Measurements from ENCODE around the gene DDX3X. TPM values are rescaled to one million over a fixed set of nuclear protein-coding genes. Genes with fewer than 3 reads are reported as not detected.

DDX3X gene
- total RNA-seq, 4 donors from 2014 or later: 208 to 295 (median 278) TPM

- no peaks in the 10 kb centered on the region for H3K27me3 ChIP-seq
Observed at GRCh38 chrX:41347186-41347585, 13.2 kb downstream of the DDX3X start.

DNA sequence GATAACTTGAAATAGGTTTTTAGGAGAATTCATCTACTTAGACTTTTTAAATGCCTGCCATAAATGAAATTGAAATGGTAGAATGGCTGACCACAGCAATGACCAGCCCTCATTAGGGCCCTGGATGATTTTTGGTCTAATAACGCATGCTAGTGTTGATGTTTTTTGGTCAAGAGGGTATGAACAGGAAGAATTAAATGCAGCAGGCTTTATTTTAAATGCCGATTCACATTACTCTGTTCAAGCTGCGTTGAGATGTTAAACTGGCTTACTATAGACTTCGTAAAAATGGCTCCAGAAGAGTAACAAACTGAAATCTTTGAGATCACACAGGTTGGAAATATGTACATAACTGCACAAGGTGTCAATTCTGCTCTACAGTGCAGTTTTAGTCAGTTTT lies 14.6 kb downstream of the DDX3X start:
- no peak for TF ChIP-seq POLR2A (IDR thresholded peaks at IDR 0.05)
- TF ChIP-seq, protein P1, sequence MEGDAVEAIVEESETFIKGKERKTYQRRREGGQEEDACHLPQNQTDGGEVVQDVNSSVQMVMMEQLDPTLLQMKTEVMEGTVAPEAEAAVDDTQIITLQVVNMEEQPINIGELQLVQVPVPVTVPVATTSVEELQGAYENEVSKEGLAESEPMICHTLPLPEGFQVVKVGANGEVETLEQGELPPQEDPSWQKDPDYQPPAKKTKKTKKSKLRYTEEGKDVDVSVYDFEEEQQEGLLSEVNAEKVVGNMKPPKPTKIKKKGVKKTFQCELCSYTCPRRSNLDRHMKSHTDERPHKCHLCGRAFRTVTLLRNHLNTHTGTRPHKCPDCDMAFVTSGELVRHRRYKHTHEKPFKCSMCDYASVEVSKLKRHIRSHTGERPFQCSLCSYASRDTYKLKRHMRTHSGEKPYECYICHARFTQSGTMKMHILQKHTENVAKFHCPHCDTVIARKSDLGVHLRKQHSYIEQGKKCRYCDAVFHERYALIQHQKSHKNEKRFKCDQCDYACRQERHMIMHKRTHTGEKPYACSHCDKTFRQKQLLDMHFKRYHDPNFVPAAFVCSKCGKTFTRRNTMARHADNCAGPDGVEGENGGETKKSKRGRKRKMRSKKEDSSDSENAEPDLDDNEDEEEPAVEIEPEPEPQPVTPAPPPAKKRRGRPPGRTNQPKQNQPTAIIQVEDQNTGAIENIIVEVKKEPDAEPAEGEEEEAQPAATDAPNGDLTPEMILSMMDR (IDR thresholded peaks at IDR 0.05): no peak
- Histone ChIP-seq H3K27ac (no peak overlapping the region), H3K27me3 (no peaks in the 10 kb centered on the region), H3K9me3 (no peaks in the 10 kb centered on the region), H3K4me3 (replicated peaks in 1 of 3) (no peak overlapping the region), H3K36me3 (peaks cover 64 to 65% of the 10 kb centered on the region in 2 donors), H3K4me1 (no peaks in the 10 kb centered on the region)
- intact Hi-C loops (cut with DNase I): no loop called here
- no peak for DNase-seq
- WGBS, 2 donors: 92 to 95% methylated on average over 4 of the region's 4 CpGs

More at GRCh38 chrX:41347186-41347585, 13.2 kb downstream of the DDX3X start:
- no peak for DNase-seq
- Histone ChIP-seq H3K4me1 (no peaks in the 10 kb centered on the region), H3K4me3 (replicated peaks in 1 of 3) (no peak overlapping the region), H3K9me3 (no peaks in the 10 kb centered on the region), H3K36me3 (peaks cover 78 to 79% of the 10 kb centered on the region in 2 donors), H3K27ac (no peak overlapping the region)
- WGBS, 2 donors: 90 to 96% methylated on average over 8 of the region's 8 CpGs
- intact Hi-C loops (cut with DNase I): no loop called here
- TF ChIP-seq POLR2A (IDR thresholded peaks at IDR 0.05): no peak
- TF ChIP-seq, protein P1 (IDR thresholded peaks at IDR 0.05): no peak

DNA sequence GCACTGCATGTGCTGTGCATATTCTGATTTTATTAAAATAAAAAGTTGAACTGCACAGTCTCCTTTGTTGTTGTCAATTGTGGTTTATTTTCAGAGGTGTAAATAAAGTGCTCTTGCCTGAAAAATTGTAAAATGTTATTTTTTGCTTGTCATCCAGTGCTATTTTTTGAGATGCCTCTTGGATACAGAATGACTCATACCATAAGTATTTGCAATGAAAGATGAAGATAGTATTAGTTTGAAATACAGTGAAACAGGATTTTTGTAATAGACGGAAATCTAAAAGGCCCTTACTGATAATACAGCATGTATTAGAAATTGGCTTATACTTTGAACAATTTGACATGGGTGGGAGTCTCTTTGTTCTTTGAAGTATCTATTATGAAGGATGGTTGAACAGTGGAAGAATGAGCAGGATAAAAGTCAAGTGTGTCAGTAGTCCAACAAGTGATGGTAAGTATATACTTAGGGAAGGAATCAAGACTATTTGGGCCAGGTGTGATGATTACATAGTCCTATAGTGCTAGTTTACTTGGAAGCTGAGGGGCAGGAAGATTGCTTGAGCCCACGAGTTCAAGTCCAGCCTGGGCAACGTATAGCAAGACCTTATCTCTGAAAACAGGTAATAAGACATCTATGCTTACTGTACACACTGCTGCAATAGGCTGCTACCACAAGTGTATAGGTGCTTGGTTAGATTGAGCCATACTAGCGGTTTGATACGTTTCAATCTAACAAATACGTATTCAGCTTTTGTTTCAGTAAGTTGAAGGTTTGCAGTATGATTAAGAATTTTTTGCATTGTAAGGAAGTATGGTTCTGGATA lies 16.4 kb downstream of the DDX3X start:
- 80 to 85% methylated on average over 6 of the region's 6 CpGs for WGBS, 2 donors
- H3K27me3 ChIP-seq: no peaks in the 10 kb centered on the region
- H3K4me1 ChIP-seq: no peaks in the 10 kb centered on the region
- DNase-seq: no peak
- intact Hi-C loops (cut with DNase I): no loop called here
- no peak overlapping the region for H3K27ac ChIP-seq
- H3K4me3 ChIP-seq (replicated peaks in 1 of 3): no peak overlapping the region
- peaks cover 46 to 47% of the 10 kb centered on the region in 2 donors for H3K36me3 ChIP-seq
- TF ChIP-seq, protein P1 (IDR thresholded peaks at IDR 0.05): no peak
- H3K9me3 ChIP-seq: no peaks in the 10 kb centered on the region

- Histone ChIP-seq H3K9me3 (no peaks in the 10 kb centered on the region), H3K4me3 (replicated peaks in 1 of 3) (no peak overlapping the region), H3K27me3 (no peaks in the 10 kb centered on the region), H3K36me3 (peaks cover 39 to 40% of the 10 kb centered on the region in 2 donors), H3K4me1 (no peaks in the 10 kb centered on the region), H3K27ac (no peak overlapping the region)
- WGBS, 2 donors: 36% methylated on average over 3 of the region's 3 CpGs
- peak in 1 of 2 donors; percentile 2 for DNase-seq
- TF ChIP-seq, protein P1 (IDR thresholded peaks at IDR 0.05): no peak
- no peak for TF ChIP-seq POLR2A (IDR thresholded peaks at IDR 0.05)
- intact Hi-C loops (cut with DNase I): no loop called here
Observed at GRCh38 chrX:41350976-41351569, 17.1 kb downstream of the DDX3X start.

DNA sequence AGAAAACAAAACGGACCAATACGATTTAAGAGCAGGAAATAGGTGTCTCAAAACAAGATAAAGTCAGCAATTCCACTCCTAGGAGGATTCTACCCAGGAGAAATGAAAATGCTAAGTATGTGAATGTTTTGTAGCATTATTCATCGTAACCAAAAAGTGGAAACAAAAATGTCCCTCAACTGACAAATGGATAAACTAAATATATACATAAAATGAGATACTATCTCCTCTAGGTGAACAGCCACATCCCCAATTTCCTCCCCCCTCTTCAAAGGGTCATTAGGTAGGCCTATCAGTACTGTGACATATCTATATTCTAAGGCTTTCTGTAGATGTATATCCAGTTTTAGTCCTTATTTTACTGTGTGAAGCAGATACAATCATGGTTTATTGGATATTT lies 18.0 kb downstream of the DDX3X start:
- no peak overlapping the region for H3K4me3 ChIP-seq (replicated peaks in 1 of 3)
- TF ChIP-seq, protein P1 (IDR thresholded peaks at IDR 0.05): no peak
- TF ChIP-seq POLR2A (IDR thresholded peaks at IDR 0.05): no peak
- WGBS, 2 donors: 51 to 60% methylated on average over 3 of the region's 3 CpGs
- no peaks in the 10 kb centered on the region for H3K9me3 ChIP-seq
- no peak overlapping the region for H3K27ac ChIP-seq
- DNase-seq: no peak
- no peaks in the 10 kb centered on the region for H3K27me3 ChIP-seq
- intact Hi-C loops (cut with DNase I): no loop called here
- H3K36me3 ChIP-seq: peaks cover 31 to 32% of the 10 kb centered on the region in 2 donors
- no peaks in the 10 kb centered on the region for H3K4me1 ChIP-seq
